Activated CD8-positive, alpha-beta T cell treated with anti-CD3 and anti-CD28 coated beads for 36 hours (primary cell): ENCODE results near the gene DOCK4. TPM values are rescaled to one million over a fixed set of nuclear protein-coding genes. Genes with fewer than 3 reads are reported as not detected.
"Not testable (repeated sequence)": the region's sequence is repeated elsewhere in the genome, so short reads cannot be mapped to it uniquely, and the experiment has no call there.

Source experiments
- ATAC-seq: fragments of 200-7000 bp; cut with Tn5 transposase; one replicate; pipeline ENCODE4 v1.10.0; 2021; ENCODE audit warnings: mild to moderate bottlenecking, moderate library complexity
- CTCF ChIA-PET: fragments of 350-600 bp; sonication (Branson Sonifier 250); formaldehyde crosslinking; loops from one replicate; lab custom pipeline; 2021; ENCODE audit warnings: antibody characterized with exemption; lab: Charles Lee
- POLR2A ChIA-PET: fragments of 350-600 bp; sonication (Branson Sonifier 250); formaldehyde crosslinking; loops from one replicate; lab custom pipeline; 2021; ENCODE audit warnings: antibody characterized with exemption; lab: Charles Lee
- DNase-seq: peaks from one replicate; pipeline ENCODE4 v3.0.0-alpha.2; 2020
- H3K27ac Mint-ChIP-seq: one replicate; pipeline ENCODE4 v1.8.0; 2021; ENCODE audit warnings: mild to moderate bottlenecking, mixed read lengths
- H3K27me3 Mint-ChIP-seq: one replicate; pipeline ENCODE4 v1.8.0; 2021; ENCODE audit warnings: mixed read lengths
- H3K36me3 Mint-ChIP-seq: one replicate; pipeline ENCODE4 v1.8.0; 2021; ENCODE audit warnings: low read depth, mixed read lengths
- H3K4me1 Mint-ChIP-seq: one replicate; pipeline ENCODE4 v1.8.0; 2021; ENCODE audit warnings: low read depth, mixed read lengths
- H3K4me3 Mint-ChIP-seq: one replicate; pipeline ENCODE4 v1.8.0; 2021; ENCODE audit warnings: mild to moderate bottlenecking, moderate library complexity, mixed read lengths
- H3K9me3 Mint-ChIP-seq: one replicate; pipeline ENCODE4 v1.8.0; 2021; ENCODE audit warnings: mixed read lengths
- intact Hi-C: fragments of 100-400 bp; cut with micrococcal nuclease; formaldehyde crosslinking; loops from one replicate; pipeline ENCODE4 v1.10.0; 2022
- total RNA-seq, 2 experiments: library from RNA; stranded (reverse); gene quantifications; one replicate each; pipeline ENCODE4 v1.2.3, GENCODE V29; 2021
- TF ChIP-seq, protein P1 (sequence below): fragments of 200-600 bp; IDR thresholded peaks from one replicate; pipeline ENCODE4 v1.8.0; 2022; ENCODE audit warnings: antibody characterized with exemption, mild to moderate bottlenecking

The DOCK4 gene
- total RNA-seq, 2 experiments from 2014 or later, result 0.31 to 0.32 TPM

DNA sequence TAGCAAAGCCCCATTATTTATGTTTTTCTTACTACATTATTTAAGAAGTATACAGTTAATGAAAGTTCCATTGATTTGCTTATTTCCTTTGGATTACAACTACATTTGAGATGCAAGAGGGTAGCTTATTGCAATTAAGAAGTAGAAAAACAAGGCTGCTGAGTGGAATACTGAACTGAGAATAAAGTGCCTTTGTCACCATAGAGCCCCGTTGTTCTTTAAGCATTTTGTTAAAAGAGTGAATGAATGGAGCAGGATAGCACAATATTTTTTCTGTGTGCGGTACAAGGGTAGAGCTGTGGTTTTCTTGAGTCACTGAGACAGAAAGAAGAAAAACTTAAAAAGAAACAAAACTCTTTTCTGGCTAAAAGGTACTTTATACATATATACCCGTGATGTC is 45.9 kb upstream of the DOCK4 start:
- intact Hi-C loops, result no loop called here
- Mint-ChIP-seq H3K36me3 (peaks cover 2% of the 10 kb centered on the region), H3K4me1 (peaks cover 31% of the 10 kb centered on the region), H3K27me3 (no peaks in the 10 kb centered on the region), H3K9me3 (no peaks in the 10 kb centered on the region), H3K27ac (no peak overlapping the region), H3K4me3 (no peak overlapping the region)
- ATAC-seq (no peak), DNase-seq (no peak)
- CTCF ChIA-PET, result no interaction called here
- POLR2A ChIA-PET, result no interaction called here
- TF ChIP-seq, protein P1, sequence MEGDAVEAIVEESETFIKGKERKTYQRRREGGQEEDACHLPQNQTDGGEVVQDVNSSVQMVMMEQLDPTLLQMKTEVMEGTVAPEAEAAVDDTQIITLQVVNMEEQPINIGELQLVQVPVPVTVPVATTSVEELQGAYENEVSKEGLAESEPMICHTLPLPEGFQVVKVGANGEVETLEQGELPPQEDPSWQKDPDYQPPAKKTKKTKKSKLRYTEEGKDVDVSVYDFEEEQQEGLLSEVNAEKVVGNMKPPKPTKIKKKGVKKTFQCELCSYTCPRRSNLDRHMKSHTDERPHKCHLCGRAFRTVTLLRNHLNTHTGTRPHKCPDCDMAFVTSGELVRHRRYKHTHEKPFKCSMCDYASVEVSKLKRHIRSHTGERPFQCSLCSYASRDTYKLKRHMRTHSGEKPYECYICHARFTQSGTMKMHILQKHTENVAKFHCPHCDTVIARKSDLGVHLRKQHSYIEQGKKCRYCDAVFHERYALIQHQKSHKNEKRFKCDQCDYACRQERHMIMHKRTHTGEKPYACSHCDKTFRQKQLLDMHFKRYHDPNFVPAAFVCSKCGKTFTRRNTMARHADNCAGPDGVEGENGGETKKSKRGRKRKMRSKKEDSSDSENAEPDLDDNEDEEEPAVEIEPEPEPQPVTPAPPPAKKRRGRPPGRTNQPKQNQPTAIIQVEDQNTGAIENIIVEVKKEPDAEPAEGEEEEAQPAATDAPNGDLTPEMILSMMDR, result no peak

DNA sequence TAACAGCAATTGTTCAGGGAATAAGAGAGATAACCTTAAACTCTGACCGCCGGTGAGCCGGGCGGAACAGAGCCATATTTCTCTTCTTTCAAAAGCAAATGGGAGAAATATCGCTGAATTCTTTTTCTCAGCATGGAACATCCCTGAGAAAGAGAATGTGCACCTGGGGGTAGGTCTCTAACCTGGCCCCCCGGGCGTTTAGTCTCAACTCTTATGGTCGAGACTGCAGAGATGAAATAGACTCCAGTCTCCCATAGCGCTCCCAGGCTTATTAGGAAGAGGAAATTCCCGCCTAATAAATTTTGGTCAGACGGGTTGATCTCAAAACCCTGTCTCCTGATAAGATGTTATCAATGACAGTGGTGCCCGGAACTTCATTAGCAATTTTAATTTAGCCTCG is 43.8 kb upstream of the DOCK4 start:
- DNase-seq, CTCF ChIA-PET, H3K27me3 Mint-ChIP-seq, H3K4me3 Mint-ChIP-seq, ATAC-seq, intact Hi-C loops, POLR2A ChIA-PET, H3K9me3 Mint-ChIP-seq, H3K27ac Mint-ChIP-seq, H3K36me3 Mint-ChIP-seq: not testable (repeated sequence)
- peaks cover 28% of the 10 kb centered on the region for H3K4me1 Mint-ChIP-seq

DNA sequence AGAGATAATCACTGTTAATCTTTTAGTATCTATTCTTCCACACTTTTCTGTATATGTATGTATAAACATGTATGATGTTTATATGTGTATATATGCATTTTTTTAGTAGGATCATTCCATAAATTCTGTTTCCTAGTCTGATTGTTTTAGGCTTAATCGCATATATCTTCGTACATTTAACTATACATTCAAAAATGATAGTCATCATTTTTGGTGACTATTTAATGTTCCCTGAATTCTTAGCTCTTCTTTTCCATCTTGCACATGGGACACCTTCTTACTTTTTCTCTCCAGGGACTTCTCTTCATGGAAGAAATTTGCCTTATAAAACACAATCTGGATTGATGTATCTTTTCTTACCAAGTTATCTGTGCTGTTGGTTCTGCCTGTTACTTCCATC is 42.4 kb upstream of the DOCK4 start:
- ChIA-PET CTCF (no interaction called here), POLR2A (no interaction called here)
- ATAC-seq, result no peak

DNA sequence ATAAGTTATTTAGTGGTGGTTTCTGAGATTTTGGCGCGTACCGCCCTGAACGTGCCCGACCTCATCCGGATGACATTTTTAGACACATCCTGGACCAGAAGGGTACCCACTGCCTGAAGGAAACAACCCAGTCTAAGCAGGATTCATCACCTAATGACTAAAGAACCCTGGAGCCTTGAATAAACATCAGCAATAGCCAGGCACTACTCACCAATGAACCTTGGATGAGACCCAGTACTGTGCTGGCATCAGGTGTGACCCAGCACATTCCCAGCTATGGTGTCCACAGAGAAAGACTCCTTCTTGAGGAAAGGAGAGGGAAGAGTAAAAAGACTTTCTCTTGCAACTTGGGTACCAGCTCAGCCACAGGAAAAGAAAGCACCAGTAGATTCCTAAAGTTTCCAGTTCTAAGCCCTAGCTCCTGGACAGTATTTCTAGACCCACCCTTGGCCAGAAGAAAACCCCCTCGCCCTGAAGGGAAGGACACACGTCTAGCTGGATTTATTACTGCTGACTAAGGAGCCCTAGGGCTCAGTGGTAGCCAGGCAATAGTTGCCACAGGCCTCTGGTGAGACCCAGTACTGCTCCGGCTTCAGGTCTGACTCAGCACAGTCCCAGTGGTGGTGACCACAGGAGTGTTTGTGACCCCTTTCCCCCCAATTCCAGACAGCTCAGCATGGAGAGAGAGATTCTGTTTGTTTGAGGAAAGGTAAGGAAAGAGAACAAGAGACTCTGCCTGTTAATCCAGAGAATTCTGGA is 32.8 kb upstream of the DOCK4 start:
- H3K27ac Mint-ChIP-seq, result no peak overlapping the region
- peaks cover 12% of the 10 kb centered on the region for H3K9me3 Mint-ChIP-seq
- H3K4me3 Mint-ChIP-seq, result no peak overlapping the region
- TF ChIP-seq, protein P1, result no peak
- H3K36me3 Mint-ChIP-seq, result peaks cover 17% of the 10 kb centered on the region
- intact Hi-C loops, result no loop called here
- CTCF ChIA-PET, result no interaction called here
- ATAC-seq, result no peak
- POLR2A ChIA-PET, result no interaction called here
- no peaks in the 10 kb centered on the region for H3K27me3 Mint-ChIP-seq
- no peaks in the 10 kb centered on the region for H3K4me1 Mint-ChIP-seq
- no peak for DNase-seq

More for the DNA sequence above, 42.4 kb upstream of the DOCK4 start:
- Mint-ChIP-seq H3K4me3 (no peak overlapping the region), H3K27me3 (no peaks in the 10 kb centered on the region), H3K27ac (no peak overlapping the region), H3K4me1 (peaks cover 18% of the 10 kb centered on the region), H3K9me3 (peaks cover 2% of the 10 kb centered on the region), H3K36me3 (peaks cover 7% of the 10 kb centered on the region)
- TF ChIP-seq, protein P1, result no peak
- DNase-seq, result no peak
- intact Hi-C loops, result no loop called here

DNA sequence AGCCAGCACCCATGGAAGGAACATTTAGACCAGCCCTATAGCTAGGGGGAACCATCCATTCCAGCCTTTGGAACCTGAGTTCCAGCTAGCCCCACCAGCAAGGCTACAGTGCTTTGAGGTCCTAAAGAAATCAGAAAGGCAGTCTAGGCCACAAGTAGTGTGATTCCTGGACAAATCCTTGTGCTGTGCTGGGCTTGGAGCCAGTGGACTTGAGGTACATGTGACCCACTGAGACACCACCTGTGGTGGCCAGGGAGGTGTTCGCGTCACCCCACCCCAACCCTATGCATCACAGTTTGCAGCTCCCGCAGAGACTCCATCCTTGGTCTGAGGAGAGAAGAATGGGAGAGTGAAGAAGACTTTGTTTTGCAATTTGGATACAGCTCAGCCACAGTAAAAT is 32.1 kb upstream of the DOCK4 start:
- Mint-ChIP-seq H3K4me3 (no peak overlapping the region), H3K27me3 (no peaks in the 10 kb centered on the region), H3K9me3 (peaks cover 12% of the 10 kb centered on the region), H3K27ac (no peak overlapping the region), H3K4me1 (peaks cover 1% of the 10 kb centered on the region), H3K36me3 (peaks cover 20% of the 10 kb centered on the region)
- DNase-seq (no peak), ATAC-seq (no peak)
- CTCF ChIA-PET, result interaction anchor here (0.6 kb wide), 1 partner anchor 383 kb away, joined by 3 read pairs; no protein-coding TSS in a partner anchor
- POLR2A ChIA-PET, result no interaction called here
- intact Hi-C loops, result no loop called here
- TF ChIP-seq, protein P1, result no peak
